Activated T-helper 1 cell treated with anti-CD3 and anti-CD28 coated beads, Interleukin-12 subunit alpha, Interleukin-12 subunit beta, Interleukin-2, Interleukin-4 antibody, amounts not matched to agents 30 ng/mL and 10 ng/mL and 1 ng/mL, durations not matched to agents 14 hours and 24 hours and 36 hours (primary cell): ENCODE results near the gene NSL1. TPM values are rescaled to one million over a fixed set of nuclear protein-coding genes. Genes with fewer than 3 reads are reported as not detected.

Source experiments
- DNase-seq: peaks from one replicate; pipeline ENCODE4 v3.0.0; 2021; ENCODE audit warnings: low spot score
- H3K27ac Mint-ChIP-seq: one replicate; pipeline ENCODE4 v1.8.0; 2021; ENCODE audit warnings: mild to moderate bottlenecking, mixed read lengths
- H3K27me3 Mint-ChIP-seq: one replicate; pipeline ENCODE4 v1.8.0; 2022; ENCODE audit warnings: mild to moderate bottlenecking, moderate library complexity, mixed read lengths; ENCODE audit not compliant: insufficient read depth
- H3K36me3 Mint-ChIP-seq: one replicate; pipeline ENCODE4 v1.8.0; 2021; ENCODE audit warnings: low read depth, mixed read lengths
- H3K4me1 Mint-ChIP-seq: one replicate; pipeline ENCODE4 v1.8.0; 2021; ENCODE audit warnings: low read depth, mixed read lengths
- H3K4me3 Mint-ChIP-seq: one replicate; pipeline ENCODE4 v1.8.0; 2021; ENCODE audit warnings: mild to moderate bottlenecking, moderate library complexity, mixed read lengths
- H3K9me3 Mint-ChIP-seq: one replicate; pipeline ENCODE4 v1.8.0; 2021; ENCODE audit warnings: mixed read lengths
- intact Hi-C: fragments of 100-400 bp; cut with micrococcal nuclease; formaldehyde crosslinking; loops from one replicate; pipeline ENCODE4 v1.15.1; 2024
- total RNA-seq: library from RNA; stranded (reverse); gene quantifications from 2 replicates; pipeline ENCODE4 v1.2.3, GENCODE V29; 2022

Gene NSL1
- total RNA-seq, 1 donor from 2014 or later = 40.2 TPM

DNA sequence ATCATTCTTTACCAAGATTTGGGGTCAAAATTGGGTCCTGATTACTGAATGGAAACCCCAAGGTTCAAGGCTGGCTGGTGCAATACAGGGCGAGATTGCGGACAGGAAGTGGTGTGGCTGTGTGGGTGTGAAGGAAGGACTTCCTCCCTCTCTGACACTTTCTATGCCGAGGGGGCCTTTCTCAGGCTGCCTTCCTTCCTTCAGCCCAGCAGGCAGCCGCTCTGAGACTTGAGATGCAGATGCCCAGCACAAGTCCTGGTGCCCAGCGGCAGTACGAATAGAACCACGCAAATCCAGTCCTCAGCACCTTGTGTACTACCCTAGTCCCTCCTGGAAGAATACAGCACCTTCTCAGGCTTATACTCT is 108.2 kb downstream of the NSL1 start:
- intact Hi-C loops = no loop called here

DNA sequence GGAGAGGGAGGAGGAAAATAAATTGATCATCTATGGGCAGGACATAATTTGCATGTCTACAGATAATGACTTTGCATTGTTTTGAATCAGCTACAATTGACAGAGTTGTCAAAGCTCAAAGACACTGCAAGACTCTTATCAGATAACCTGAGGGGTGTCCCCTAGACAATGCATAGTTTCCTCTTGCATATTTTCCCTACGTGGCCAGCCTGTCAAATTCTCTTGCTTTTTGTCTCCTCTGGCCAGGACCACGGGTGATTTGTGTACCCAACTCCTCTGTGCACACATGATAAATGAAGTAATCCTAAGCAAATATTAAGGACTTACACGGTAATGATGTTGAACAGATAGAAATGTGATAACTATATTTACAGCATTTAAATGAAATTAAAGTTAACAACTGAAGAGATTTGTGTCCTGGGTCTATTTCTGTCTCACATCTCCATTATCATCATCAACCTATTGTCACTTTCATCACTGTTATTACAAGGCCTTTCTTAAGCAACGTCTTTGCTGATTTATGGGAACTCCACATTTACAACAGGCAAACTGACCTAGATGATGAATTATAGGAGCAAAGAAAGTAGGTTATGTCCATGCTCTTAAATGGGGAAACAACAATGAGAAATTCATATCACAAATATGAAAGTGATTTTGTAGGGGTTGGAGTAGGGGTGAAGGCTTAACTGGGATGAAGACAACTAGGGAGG is 110.7 kb downstream of the NSL1 start:
- H3K4me1 Mint-ChIP-seq = peaks cover 63% of the 10 kb centered on the region
- no peak for DNase-seq
- H3K4me3 Mint-ChIP-seq = no peak overlapping the region
- no peaks in the 10 kb centered on the region for H3K27me3 Mint-ChIP-seq
- peak overlapping the region; percentile 58 for H3K27ac Mint-ChIP-seq
- H3K9me3 Mint-ChIP-seq = no peaks in the 10 kb centered on the region
- H3K36me3 Mint-ChIP-seq = peaks cover 13% of the 10 kb centered on the region
- intact Hi-C loops = no loop called here

More for the DNA sequence above, 108.2 kb downstream of the NSL1 start:
- Mint-ChIP-seq H3K27ac (peak overlapping the region; percentile 78), H3K27me3 (no peaks in the 10 kb centered on the region), H3K9me3 (no peaks in the 10 kb centered on the region), H3K36me3 (peaks cover 21% of the 10 kb centered on the region), H3K4me3 (peak overlapping the region; percentile 35), H3K4me1 (peaks cover 65% of the 10 kb centered on the region)
- DNase-seq = peak; percentile 34

DNA sequence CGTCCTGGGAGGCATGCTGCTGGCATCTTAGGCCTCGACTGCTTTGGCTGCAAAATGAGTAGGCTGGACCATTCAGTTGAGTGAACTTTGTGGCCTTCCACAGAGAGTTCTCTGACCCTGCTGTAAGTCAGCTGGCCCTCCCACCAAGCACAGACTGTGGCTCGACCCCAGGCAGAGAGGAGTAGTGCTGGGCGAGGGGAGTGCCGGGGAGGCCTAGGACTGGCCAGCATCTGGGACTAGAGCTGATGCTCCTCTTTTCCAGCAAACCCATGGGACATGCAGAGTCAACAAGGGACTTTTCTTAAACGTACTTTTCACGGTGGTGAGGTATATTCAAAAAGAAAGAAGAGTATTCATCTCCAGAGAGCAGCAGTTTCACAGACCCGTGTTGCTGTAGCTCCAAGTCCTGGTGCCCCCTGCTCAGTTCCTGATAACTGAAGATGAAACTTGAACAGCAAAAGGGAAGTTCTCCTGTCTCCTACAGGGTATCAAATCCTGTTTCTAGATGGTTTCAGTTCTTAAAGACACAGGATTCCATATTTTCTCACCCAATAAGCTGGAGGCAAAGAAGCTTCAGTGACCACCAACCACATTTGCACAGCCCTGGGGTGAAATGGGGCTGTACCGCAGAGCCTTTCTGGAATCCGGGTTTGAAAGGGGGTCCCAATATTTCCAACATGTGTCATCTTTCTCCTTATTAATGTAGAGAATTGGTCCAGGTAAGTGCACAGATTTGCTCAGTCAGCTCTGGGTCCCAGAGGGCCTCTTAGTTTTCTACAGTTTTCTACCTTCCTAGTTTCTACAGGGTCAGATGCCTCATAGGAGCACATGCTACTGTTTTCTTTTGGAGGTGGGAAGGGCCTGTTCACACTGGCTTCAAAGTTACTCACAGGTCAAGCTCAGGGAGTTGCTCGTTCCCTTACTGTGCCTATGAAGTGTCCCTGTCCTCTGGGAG is 112.8 kb downstream of the NSL1 start:
- Mint-ChIP-seq H3K27me3 (no peaks in the 10 kb centered on the region), H3K4me3 (no peak overlapping the region), H3K4me1 (peaks cover 55% of the 10 kb centered on the region), H3K36me3 (peaks cover 2% of the 10 kb centered on the region), H3K27ac (peak overlapping the region; percentile 75), H3K9me3 (no peaks in the 10 kb centered on the region)
- no peak for DNase-seq
- intact Hi-C loops = loop anchor here (1.0 to 2.0 kb wide), 6 partner anchors 14 to 91 kb away; partner anchors contain the start of genes ATF3 and BATF3

DNA sequence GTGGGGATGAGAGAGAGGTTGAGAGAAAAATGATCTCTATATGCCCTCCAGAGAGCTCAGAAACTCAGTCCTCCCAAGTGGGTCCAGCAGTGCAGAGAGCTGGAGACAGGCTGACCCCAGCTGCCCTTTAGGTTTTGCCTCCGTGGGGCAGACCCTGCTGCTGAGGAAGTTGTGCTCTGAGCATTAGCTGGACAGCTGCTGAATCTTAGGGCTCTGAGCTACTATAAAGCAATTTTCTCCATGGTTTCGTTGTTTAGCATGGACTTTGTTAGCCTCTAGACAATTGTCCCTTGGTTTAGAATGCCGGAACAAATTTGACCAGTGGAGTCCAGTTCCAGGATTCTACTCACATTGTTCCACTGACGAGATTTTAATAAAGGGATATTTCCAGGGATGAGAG is 114.0 kb downstream of the NSL1 start:
- Mint-ChIP-seq H3K27ac (peak overlapping the region; percentile 50), H3K9me3 (no peaks in the 10 kb centered on the region), H3K36me3 (peaks cover 2% of the 10 kb centered on the region), H3K4me3 (no peak overlapping the region), H3K4me1 (peaks cover 44% of the 10 kb centered on the region), H3K27me3 (no peaks in the 10 kb centered on the region)
- intact Hi-C loops = no loop called here
- DNase-seq = no peak

DNA sequence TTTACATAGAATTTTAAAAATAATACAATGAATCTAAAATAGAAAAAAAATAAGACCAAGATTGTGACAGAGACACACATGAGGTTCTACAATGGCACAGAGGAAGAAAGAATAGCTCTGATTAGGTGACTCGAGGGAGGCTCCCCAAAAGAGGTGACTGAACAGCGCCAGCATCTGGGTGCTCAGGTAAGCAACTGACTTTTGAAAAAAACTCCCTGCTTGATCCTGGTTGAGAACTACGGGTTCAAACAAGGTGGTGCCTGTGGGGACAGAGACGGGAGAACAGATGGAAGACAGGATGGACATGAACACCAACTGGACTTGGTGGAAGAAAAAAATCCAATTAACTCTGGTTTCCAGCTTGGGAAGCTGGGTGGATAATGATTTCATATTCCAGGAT is 114.4 kb downstream of the NSL1 start:
- no peak overlapping the region for H3K4me3 Mint-ChIP-seq
- DNase-seq = no peak
- no peaks in the 10 kb centered on the region for H3K27me3 Mint-ChIP-seq
- H3K9me3 Mint-ChIP-seq = no peaks in the 10 kb centered on the region
- H3K27ac Mint-ChIP-seq = peak overlapping the region; percentile 59
- intact Hi-C loops = no loop called here
- H3K4me1 Mint-ChIP-seq = peaks cover 39% of the 10 kb centered on the region
- peaks cover 2% of the 10 kb centered on the region for H3K36me3 Mint-ChIP-seq

Other genes with a start within 250 kb of the NSL1 start
- gene ATF3, start 183.0 kb downstream of the NSL1 start, total RNA-seq = 23.0 and 23.3 TPM in 2 replicates
- gene BATF3, start 91.9 kb downstream of the NSL1 start, total RNA-seq = 89.8 and 94.9 TPM in 2 replicates
- gene TATDN3, start 117 bp upstream of the NSL1 start, total RNA-seq = 14.4 and 18.5 TPM in 2 replicates
- not detected in 2 replicates for gene SPATA45, start 55.9 kb upstream of the NSL1 start, total RNA-seq
- gene FLVCR1, start 66.5 kb upstream of the NSL1 start, total RNA-seq = 18.5 and 18.7 TPM in 2 replicates
- gene VASH2, start 158.8 kb upstream of the NSL1 start, total RNA-seq = 0.10 and 0.39 TPM in 2 replicates
- gene ANGEL2, start 224.1 kb upstream of the NSL1 start, total RNA-seq = 44.2 and 46.1 TPM in 2 replicates